ENCODE measurements around the gene IL31.
"Not testable (repeated sequence)": the region's sequence is repeated elsewhere in the genome, so short reads cannot be mapped to it uniquely, and the experiment has no call there.

Gene IL31

GRCh38 chr12:122176473-122176872 lies 2.5 kb upstream of the IL31 start:
- H3K4me3 ChIP-seq (ENCODE audit: insufficient read depth in 1 of 2, low read depth in 1 of 2, low read length in 2 of 2); H3K79me1 ChIP-seq (replicated peaks; ENCODE audit: low read length, poor library complexity, severe bottlenecking); H3K36me3 ChIP-seq (ENCODE audit: control insufficient read depth in 1 of 2, insufficient read depth in 2 of 2, low read depth in 1 of 2, low read length in 2 of 2); H3K4me1 ChIP-seq (ENCODE audit: control insufficient read depth, insufficient read depth, low read depth, low read length); H3K9ac ChIP-seq (ENCODE audit: low read length); H2BK120ac ChIP-seq (ENCODE audit: low read depth, low read length); H3K27ac ChIP-seq (ENCODE audit: low read length, poor library complexity, severe bottlenecking); H2AFZ ChIP-seq (ENCODE audit: low read depth, low read length); H4K8ac ChIP-seq (ENCODE audit: low read length); H3K4me2 ChIP-seq (ENCODE audit: low read length, poor library complexity, severe bottlenecking); H4K91ac ChIP-seq (ENCODE audit: low read length); H3K18ac ChIP-seq (ENCODE audit: low read depth in 1 of 2, low read length in 2 of 2); H2AK5ac ChIP-seq (ENCODE audit: low read length, severe bottlenecking); H2BK12ac ChIP-seq (ENCODE audit: low read length in 2 of 2); DNase-seq; H3K4ac ChIP-seq (ENCODE audit: low read depth in 1 of 2, low read length in 2 of 2); H2BK5ac ChIP-seq (ENCODE audit: low read depth, low read length, poor library complexity, severe bottlenecking); H3K9me3 ChIP-seq (ENCODE audit: control insufficient read depth, low read length); H3K14ac ChIP-seq (ENCODE audit: low read length in 2 of 2); H3K23ac ChIP-seq (ENCODE audit: low read length in 2 of 2); H2BK15ac ChIP-seq (ENCODE audit: low read depth, poor library complexity, severe bottlenecking): not testable (repeated sequence)
- WGBS, result no CpG with 5 or more reads among the region's 4 CpGs
- H3K27me3 ChIP-seq (ENCODE audit: control insufficient read depth in 1 of 2, insufficient read depth in 1 of 2, low read length in 2 of 2), result peaks cover 10 to 13% of the 10 kb centered on the region in 2 experiments

- Histone ChIP-seq H3K27ac (ENCODE audit: low read length, poor library complexity, severe bottlenecking) (no peak overlapping the region), H2AFZ (ENCODE audit: low read depth, low read length) (no peak overlapping the region), H4K8ac (ENCODE audit: low read length) (no peak overlapping the region), H3K27me3 (ENCODE audit: control insufficient read depth in 1 of 2, insufficient read depth in 1 of 2, low read length in 2 of 2) (peaks cover 14 to 24% of the 10 kb centered on the region in 2 experiments), H3K9me3 (ENCODE audit: control insufficient read depth, low read length) (no peaks in the 10 kb centered on the region), H3K4ac (ENCODE audit: low read depth in 1 of 2, low read length in 2 of 2) (no peak overlapping the region), H2BK12ac (ENCODE audit: low read length in 2 of 2) (no peak overlapping the region), H2BK120ac (ENCODE audit: low read depth, low read length) (no peak overlapping the region), H3K23ac (ENCODE audit: low read length in 2 of 2) (no peak overlapping the region), H2AK5ac (ENCODE audit: low read length, severe bottlenecking) (no peak overlapping the region), H3K79me1 (replicated peaks; ENCODE audit: low read length, poor library complexity, severe bottlenecking) (no peaks in the 10 kb centered on the region), H3K36me3 (ENCODE audit: control insufficient read depth in 1 of 2, insufficient read depth in 2 of 2, low read depth in 1 of 2, low read length in 2 of 2) (no peaks in the 10 kb centered on the region), H2BK15ac (ENCODE audit: low read depth, poor library complexity, severe bottlenecking) (no peak overlapping the region), H3K4me1 (ENCODE audit: control insufficient read depth, insufficient read depth, low read depth, low read length) (no peaks in the 10 kb centered on the region), H3K14ac (ENCODE audit: low read length in 2 of 2) (no peak overlapping the region), H3K18ac (ENCODE audit: low read depth in 1 of 2, low read length in 2 of 2) (no peak overlapping the region), H3K9ac (ENCODE audit: low read length) (no peak overlapping the region), H4K91ac (ENCODE audit: low read length) (no peak overlapping the region), H3K4me3 (ENCODE audit: insufficient read depth in 1 of 2, low read depth in 1 of 2, low read length in 2 of 2) (no peak overlapping the region), H3K4me2 (ENCODE audit: low read length, poor library complexity, severe bottlenecking) (no peak overlapping the region), H2BK5ac (ENCODE audit: low read depth, low read length, poor library complexity, severe bottlenecking) (no peak overlapping the region)
- WGBS, result 72% methylated on average over 17 of the region's 17 CpGs
- no peak for DNase-seq
These were observed 1.6 kb downstream of the IL31 start for GRCh38 chr12:122172262-122172939.

GRCh38 chr12:122171399-122171798 lies 2.6 kb downstream of the IL31 start:
- no peak overlapping the region for H4K8ac ChIP-seq (ENCODE audit: low read length)

GRCh38 chr12:122168492-122168891 lies 5.5 kb downstream of the IL31 start:
- H3K9me3 ChIP-seq (ENCODE audit: control insufficient read depth, low read length), result no peaks in the 10 kb centered on the region
- H3K14ac ChIP-seq (ENCODE audit: low read length in 2 of 2), result no peak overlapping the region
- peaks cover 11 to 31% of the 10 kb centered on the region in 2 experiments for H3K27me3 ChIP-seq (ENCODE audit: control insufficient read depth in 1 of 2, insufficient read depth in 1 of 2, low read length in 2 of 2)
- no peak overlapping the region for H2BK15ac ChIP-seq (ENCODE audit: low read depth, poor library complexity, severe bottlenecking)
- no peak overlapping the region for H4K91ac ChIP-seq (ENCODE audit: low read length)
- H2AFZ ChIP-seq (ENCODE audit: low read depth, low read length), result no peak overlapping the region
- H3K36me3 ChIP-seq (ENCODE audit: control insufficient read depth in 1 of 2, insufficient read depth in 2 of 2, low read depth in 1 of 2, low read length in 2 of 2), result no peaks in the 10 kb centered on the region
- no peak overlapping the region for H4K8ac ChIP-seq (ENCODE audit: low read length)
- H3K18ac ChIP-seq (ENCODE audit: low read depth in 1 of 2, low read length in 2 of 2), result no peak overlapping the region
- no peaks in the 10 kb centered on the region for H3K79me1 ChIP-seq (replicated peaks; ENCODE audit: low read length, poor library complexity, severe bottlenecking)
- no peak overlapping the region for H2BK12ac ChIP-seq (ENCODE audit: low read length in 2 of 2)
- 97% methylated on average over 2 of the region's 3 CpGs for WGBS
- no peak overlapping the region for H3K27ac ChIP-seq (ENCODE audit: low read length, poor library complexity, severe bottlenecking)
- H2BK5ac ChIP-seq (ENCODE audit: low read depth, low read length, poor library complexity, severe bottlenecking), result no peak overlapping the region
- no peak overlapping the region for H3K4me3 ChIP-seq (ENCODE audit: insufficient read depth in 1 of 2, low read depth in 1 of 2, low read length in 2 of 2)
- no peak overlapping the region for H3K23ac ChIP-seq (ENCODE audit: low read length in 2 of 2)
- no peak overlapping the region for H2BK120ac ChIP-seq (ENCODE audit: low read depth, low read length)
- H3K4me2 ChIP-seq (ENCODE audit: low read length, poor library complexity, severe bottlenecking), result no peak overlapping the region
- no peaks in the 10 kb centered on the region for H3K4me1 ChIP-seq (ENCODE audit: control insufficient read depth, insufficient read depth, low read depth, low read length)
- H2AK5ac ChIP-seq (ENCODE audit: low read length, severe bottlenecking), result no peak overlapping the region
- H3K4ac ChIP-seq (ENCODE audit: low read depth in 1 of 2, low read length in 2 of 2), result no peak overlapping the region
- no peak for DNase-seq
- H3K9ac ChIP-seq (ENCODE audit: low read length), result no peak overlapping the region

More at GRCh38 chr12:122171399-122171798, 2.6 kb downstream of the IL31 start:
- Histone ChIP-seq H4K91ac (ENCODE audit: low read length) (no peak overlapping the region), H3K36me3 (ENCODE audit: control insufficient read depth in 1 of 2, insufficient read depth in 2 of 2, low read depth in 1 of 2, low read length in 2 of 2) (no peaks in the 10 kb centered on the region), H3K9ac (ENCODE audit: low read length) (no peak overlapping the region), H2AK5ac (ENCODE audit: low read length, severe bottlenecking) (no peak overlapping the region), H3K14ac (ENCODE audit: low read length in 2 of 2) (no peak overlapping the region), H2BK15ac (ENCODE audit: low read depth, poor library complexity, severe bottlenecking) (no peak overlapping the region), H3K4ac (ENCODE audit: low read depth in 1 of 2, low read length in 2 of 2) (no peak overlapping the region), H3K27ac (ENCODE audit: low read length, poor library complexity, severe bottlenecking) (no peak overlapping the region), H2BK12ac (ENCODE audit: low read length in 2 of 2) (no peak overlapping the region), H3K18ac (ENCODE audit: low read depth in 1 of 2, low read length in 2 of 2) (no peak overlapping the region), H3K23ac (ENCODE audit: low read length in 2 of 2) (no peak overlapping the region), H3K27me3 (ENCODE audit: control insufficient read depth in 1 of 2, insufficient read depth in 1 of 2, low read length in 2 of 2) (peaks cover 14 to 27% of the 10 kb centered on the region in 2 experiments), H3K4me1 (ENCODE audit: control insufficient read depth, insufficient read depth, low read depth, low read length) (no peaks in the 10 kb centered on the region), H2BK5ac (ENCODE audit: low read depth, low read length, poor library complexity, severe bottlenecking) (no peak overlapping the region), H3K4me2 (ENCODE audit: low read length, poor library complexity, severe bottlenecking) (no peak overlapping the region), H3K4me3 (ENCODE audit: insufficient read depth in 1 of 2, low read depth in 1 of 2, low read length in 2 of 2) (no peak overlapping the region), H2BK120ac (ENCODE audit: low read depth, low read length) (no peak overlapping the region), H3K79me1 (replicated peaks; ENCODE audit: low read length, poor library complexity, severe bottlenecking) (no peaks in the 10 kb centered on the region), H2AFZ (ENCODE audit: low read depth, low read length) (no peak overlapping the region), H3K9me3 (ENCODE audit: control insufficient read depth, low read length) (no peaks in the 10 kb centered on the region)
- WGBS, result 89% methylated on average over 1 of the region's 5 CpGs
- DNase-seq, result no peak
